Measurements from ENCODE around the gene PRKCE.
A peak's percentile ranks its signal among the peaks of the same experiment; 100 is the strongest.

The PRKCE gene

GRCh38 chr2:45964223-45964841, 312.9 kb downstream of the PRKCE start:
- DNase-seq (ENCODE audit: low spot score) = peak; percentile 38

GRCh38 chr2:45964906-45965305, 313.4 kb downstream of the PRKCE start:
- DNase-seq (ENCODE audit: low spot score) = no peak

DNA sequence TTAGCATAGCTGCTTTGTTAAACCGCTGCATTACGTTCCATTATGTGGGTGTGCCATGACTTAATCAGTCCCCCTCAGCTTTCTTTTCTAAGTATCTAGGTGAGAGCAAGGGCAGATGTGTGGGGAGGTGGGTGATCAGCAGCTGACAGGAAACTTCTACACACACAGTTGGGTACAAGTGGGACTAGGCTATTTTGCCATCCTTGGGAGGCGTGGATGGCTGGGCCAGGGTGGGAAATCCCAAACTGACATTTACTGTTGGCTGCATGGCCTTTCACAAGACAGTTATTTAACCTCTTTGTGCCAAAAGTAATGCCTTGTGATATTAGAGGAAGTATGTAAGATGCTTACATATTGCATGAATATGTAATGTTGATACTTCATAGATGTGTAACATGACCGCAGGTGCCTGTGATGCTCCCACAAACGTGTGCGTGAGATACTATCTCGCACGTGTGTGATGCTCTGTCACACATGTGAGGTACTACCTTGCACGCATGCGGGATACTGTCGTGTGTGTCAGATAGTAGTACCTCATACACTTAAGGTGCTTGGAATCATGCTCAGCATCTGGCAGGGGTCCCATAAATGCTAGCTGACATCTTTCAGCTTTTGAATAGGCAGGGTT, 314.5 kb downstream of the PRKCE start:
- DNase-seq (ENCODE audit: low spot score) = no peak

- no peak for DNase-seq (ENCODE audit: low spot score)
These were observed 317.6 kb downstream of the PRKCE start for GRCh38 chr2:45968946-45969584.

- DNase-seq (ENCODE audit: low spot score) = no peak
These were observed 322.0 kb downstream of the PRKCE start for GRCh38 chr2:45973426-45973825.

- DNase-seq (ENCODE audit: low spot score) = no peak
These were observed 322.6 kb downstream of the PRKCE start for GRCh38 chr2:45974056-45974455.

DNA sequence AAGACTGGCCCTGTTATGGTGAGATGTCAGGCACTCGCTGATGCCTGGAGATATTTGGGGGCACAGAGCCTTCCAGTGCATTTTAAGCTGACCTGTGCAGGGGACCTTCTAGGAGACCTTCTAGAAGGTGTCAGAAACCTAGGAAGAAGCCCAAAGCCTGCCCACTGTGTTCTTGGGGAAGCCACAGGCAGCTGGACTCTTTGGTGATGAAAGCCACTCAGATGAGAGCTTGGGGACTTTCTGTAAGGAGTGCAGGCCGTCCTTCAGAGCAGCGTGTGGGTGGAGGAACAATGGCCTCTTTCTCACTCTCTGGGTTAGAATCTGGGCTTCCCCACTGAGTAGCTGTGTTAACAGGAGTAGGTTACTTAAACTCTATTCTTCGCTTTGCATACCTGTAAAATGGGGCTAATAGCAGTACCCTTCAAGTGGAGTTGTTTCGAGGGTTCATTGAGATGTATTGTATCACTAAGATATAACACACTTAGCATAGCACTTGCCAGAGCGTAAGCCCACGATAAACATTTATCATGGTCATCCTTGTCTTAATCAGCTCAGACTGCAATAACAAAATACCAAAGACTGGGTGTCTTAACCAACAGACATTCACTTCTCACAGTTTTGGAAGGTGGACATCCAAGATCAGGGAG, 323.4 kb downstream of the PRKCE start:
- no peak for DNase-seq (ENCODE audit: low spot score)

- DNase-seq (ENCODE audit: low spot score) = no peak
These were observed 324.5 kb downstream of the PRKCE start for GRCh38 chr2:45975752-45976517.

GRCh38 chr2:45978302-45978859, 326.9 kb downstream of the PRKCE start:
- DNase-seq (ENCODE audit: low spot score) = no peak

- no peak for DNase-seq (ENCODE audit: low spot score)
These were observed 327.6 kb downstream of the PRKCE start for GRCh38 chr2:45979065-45979464.

DNA sequence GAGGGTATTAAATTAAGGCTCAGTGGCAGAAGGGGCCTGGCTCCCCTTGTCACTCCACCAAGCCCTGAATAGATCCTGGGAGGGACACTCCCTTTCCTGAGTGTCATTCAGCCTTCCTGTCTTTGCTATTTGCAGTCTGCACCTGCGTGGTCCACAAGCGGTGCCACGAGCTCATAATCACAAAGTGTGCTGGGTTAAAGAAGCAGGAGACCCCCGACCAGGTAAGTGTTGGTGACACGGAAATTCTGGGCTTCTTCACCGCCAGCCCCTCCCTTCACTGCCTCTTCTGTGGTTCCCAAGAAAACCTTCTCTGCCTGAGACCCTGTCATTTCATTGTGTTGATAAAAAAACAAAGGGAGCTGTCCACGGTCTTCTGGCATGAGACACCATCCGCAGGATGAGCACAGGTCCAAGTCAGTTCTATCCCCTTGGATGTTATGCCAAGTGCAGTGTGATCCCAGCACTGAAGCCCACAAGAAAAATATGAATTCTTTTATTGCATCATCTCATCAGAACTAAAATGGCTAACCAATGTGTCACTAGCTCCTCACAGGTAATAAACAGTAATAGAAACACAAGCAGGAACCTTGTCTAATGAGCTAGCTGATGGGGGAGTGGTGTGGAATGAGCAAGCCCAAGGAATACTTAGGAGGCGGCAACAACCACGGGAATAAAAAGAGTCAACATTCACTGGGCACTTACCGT, 328.8 kb downstream of the PRKCE start:
- no peak for DNase-seq (ENCODE audit: low spot score)

- no peak for DNase-seq (ENCODE audit: low spot score)
These were observed 330.0 kb downstream of the PRKCE start for GRCh38 chr2:45981384-45981930.

GRCh38 chr2:45982096-45982495, 330.6 kb downstream of the PRKCE start:
- no peak for DNase-seq (ENCODE audit: low spot score)

DNA sequence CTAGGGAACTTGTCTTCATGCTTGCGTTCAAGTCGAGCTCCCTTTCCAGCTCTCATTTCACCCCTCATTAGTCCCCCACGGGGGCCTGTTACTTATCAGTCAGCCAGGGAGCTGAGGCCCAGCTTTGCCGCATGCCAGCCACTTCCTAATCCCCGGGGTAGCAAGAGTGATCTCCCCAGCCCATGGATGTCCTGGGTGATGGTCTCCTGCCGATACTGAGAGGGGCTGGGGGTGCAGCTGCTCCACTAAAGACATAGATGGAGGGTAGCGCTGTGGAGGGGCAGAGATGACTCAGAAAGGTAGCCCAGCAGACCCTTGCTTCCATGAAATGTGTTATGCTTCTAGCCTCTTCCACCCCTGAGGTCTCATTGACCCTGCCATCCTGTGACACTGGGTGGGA, 331.7 kb downstream of the PRKCE start:
- DNase-seq (ENCODE audit: low spot score) = no peak

GRCh38 chr2:45984366-45984765, 332.9 kb downstream of the PRKCE start:
- no peak for DNase-seq (ENCODE audit: low spot score)

DNA sequence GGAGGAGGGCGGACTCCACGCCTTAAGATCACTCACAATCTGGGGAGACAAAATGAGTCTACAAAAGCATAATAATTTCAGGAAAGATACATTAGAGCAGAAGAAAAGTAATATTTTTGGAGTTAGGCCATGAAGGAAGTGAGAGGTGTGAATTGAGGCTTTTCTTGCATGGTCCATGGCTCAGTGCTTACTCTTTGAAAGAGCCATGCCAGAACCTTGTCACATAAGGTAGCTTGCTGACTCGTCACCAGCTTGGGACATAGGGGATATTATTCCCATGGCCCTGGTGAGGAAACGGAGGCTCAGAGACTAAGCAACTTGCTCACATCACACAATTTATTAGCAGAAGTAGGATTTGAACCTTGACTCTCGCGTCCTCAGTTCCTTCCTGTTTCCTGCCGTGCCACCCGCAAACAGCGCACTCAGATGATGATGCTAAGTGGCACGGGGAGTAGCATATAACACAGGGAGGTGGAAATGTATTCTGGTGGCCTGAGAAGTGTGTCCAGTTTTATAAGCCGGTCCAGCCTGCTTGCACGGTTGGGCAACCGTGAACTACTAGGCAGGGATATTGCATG, 333.5 kb downstream of the PRKCE start:
- DNase-seq (ENCODE audit: low spot score) = no peak

DNA sequence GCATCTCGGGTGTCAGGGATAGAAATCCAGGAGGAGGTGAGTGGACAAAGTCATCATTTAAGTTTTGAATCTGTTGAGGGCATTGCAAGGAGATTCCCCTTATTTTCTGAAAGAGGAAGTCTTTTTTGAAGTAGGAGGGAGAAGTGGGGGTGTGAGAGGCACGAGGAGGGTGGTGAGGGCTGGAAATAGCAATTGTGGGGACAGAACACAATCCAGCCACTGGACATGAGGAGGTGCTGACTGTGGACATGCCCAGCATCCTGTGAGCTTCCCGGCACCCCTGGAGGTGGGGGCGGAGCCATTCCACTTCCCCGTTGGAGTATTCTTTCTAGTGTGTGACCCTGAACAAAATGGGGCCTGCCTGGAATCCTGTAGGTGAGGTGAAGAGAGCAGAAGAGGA, 335.0 kb downstream of the PRKCE start:
- DNase-seq (ENCODE audit: low spot score) = no peak

DNA sequence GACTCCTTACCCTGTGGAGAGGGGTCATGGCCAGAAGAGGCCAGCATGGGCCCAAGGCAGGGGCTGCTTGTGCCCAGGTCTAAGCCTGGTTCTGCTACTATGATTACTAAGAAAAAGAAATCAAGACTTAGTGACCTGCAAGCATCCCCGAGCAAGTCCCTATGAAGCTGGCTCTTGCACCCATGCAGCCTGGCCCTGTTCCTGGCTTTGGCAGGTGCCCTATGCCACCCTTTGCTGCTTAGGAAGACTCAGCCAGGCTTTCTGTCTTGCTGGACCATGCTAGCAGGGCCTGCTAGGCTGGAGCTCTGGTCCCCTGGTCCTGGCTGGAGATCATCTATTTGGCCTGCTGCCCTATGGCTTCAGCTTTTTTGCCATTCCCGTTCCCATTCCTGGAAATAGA, 336.4 kb downstream of the PRKCE start:
- DNase-seq (ENCODE audit: low spot score) = no peak

DNA sequence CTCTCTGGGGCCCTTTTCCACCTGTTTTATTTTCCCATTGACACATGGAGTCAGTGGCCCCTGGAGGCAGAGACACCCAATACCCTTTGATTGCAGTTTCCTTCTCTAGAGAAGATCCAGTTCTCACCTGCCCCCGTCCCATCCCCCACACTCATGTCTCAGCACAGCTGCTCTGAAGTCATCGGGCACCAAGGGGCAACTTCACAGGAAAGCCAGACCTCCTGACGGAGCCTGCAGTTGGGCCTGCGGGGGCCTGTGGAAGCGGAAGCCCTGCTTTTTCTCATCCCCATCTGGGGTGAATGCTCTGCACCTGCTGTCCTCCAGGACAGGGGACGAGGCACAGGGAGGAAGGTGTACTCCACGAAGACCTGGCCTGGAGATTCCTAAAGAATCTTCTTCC, 337.4 kb downstream of the PRKCE start:
- no peak for DNase-seq (ENCODE audit: low spot score)

DNA sequence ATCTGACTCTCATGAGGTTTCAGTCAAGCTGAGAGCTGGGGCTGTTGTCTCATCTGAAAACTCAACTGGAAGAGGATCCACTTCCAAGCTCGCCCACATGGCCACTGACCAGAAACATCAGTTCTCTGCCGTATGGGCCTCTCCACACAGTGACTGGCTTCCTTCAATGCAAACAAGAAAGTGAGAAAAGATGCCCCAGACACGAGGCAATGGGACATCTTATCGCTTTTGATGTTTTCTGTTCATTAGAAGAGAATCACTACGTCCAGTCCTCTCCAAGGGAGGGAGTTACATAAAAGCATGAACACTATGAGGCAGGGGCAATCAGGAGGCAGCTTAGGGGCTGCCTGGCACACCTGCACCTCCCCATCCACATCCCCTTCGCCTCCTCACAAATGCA, 338.7 kb downstream of the PRKCE start:
- DNase-seq (ENCODE audit: low spot score) = no peak

Measured in iPS-NIHi11 (cell line).